Panc1 (cell line): Measurements from ENCODE around the gene HOXC4.

Source experiments
- CTCF ChIP-seq: fragments of 450-650 bp; IDR thresholded peaks from 2 replicates; pipeline ENCODE4 v1.5.1; 2017; ENCODE audit warnings: mild to moderate bottlenecking
- POLR2AphosphoS5 ChIP-seq: IDR thresholded peaks from 2 replicates; pipeline ENCODE4 v1.6.1; 2012; ENCODE audit warnings: mild to moderate bottlenecking, low read depth, low read length, moderate library complexity
- REST ChIP-seq, 2 experiments: IDR thresholded peaks; 2 replicates each; pipeline ENCODE4 v1.6.1; 2011 to 2012; ENCODE audit warnings: low read depth in 2 of 2, control low read depth in 1 of 2, low read length in 1 of 2, mild to moderate bottlenecking in 1 of 2, moderate library complexity in 1 of 2; ENCODE audit not compliant: insufficient read depth in 1 of 2
- SIN3A ChIP-seq: IDR thresholded peaks from 2 replicates; pipeline ENCODE4 v1.6.1; 2012; ENCODE audit warnings: low read depth, mild to moderate bottlenecking, low read length, moderate library complexity, borderline replicate concordance; ENCODE audit not compliant: insufficient read depth
- TCF7L2 ChIP-seq: IDR thresholded peaks from 2 replicates; pipeline ENCODE4 v1.6.1; 2011; ENCODE audit warnings: mild to moderate bottlenecking, low read depth, low read length, inconsistent platforms

- TF ChIP-seq POLR2AphosphoS5 (no peak), CTCF (no peak), SIN3A (no peak), REST (IDR thresholded peaks at IDR 0.05; ENCODE audit: insufficient read depth in 1 of 2, low read depth in 2 of 2, low read length in 1 of 2) (peak in 1 of 2 experiments; percentile 13; a peak in 1 of 4 replicates), TCF7L2 (no peak)
Measured at GRCh38 chr12:54020591-54021405, 32.8 kb upstream of the HOXC4 start.
